NOMO-1 treated with dmso at 0.1 percent for 144 hours (cell line): ENCODE measurements around the gene PPM1B.
"Not testable (repeated sequence)": the region's sequence is repeated elsewhere in the genome, so short reads cannot be mapped to it uniquely, and the experiment has no call there.

Experiments
- DNase-seq: peaks from one replicate; lab custom pipeline; 2025; ENCODE audit not compliant: unreplicated experiment; lab: John Stamatoyannopoulos, UW

Gene PPM1B

GRCh38 chr2:44246840-44247369, 78.2 kb downstream of the PPM1B start:
- DNase-seq: no peak

GRCh38 chr2:44247924-44248323, 79.2 kb downstream of the PPM1B start:
- no peak for DNase-seq

- not testable (repeated sequence) for DNase-seq
Observed at GRCh38 chr2:44249269-44249668, 80.6 kb downstream of the PPM1B start.

DNA sequence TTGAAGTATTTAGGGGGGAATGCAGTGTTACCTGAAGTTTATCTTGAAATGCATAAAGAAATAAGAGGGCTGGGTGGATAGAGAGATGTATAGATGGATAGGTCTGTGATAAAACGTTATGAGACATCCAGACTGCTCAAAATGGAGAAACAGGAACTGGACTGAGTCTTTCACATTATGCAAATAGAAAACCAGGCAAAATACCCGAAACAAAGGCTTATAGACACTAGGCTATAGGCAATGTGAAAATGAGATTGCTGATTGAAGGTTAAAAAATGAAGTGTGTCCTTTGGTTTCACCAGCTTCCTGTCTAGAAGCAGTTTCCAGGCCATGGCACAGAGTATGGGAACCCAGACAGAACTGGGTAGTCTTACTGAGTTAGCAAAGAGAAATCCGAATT, 81.7 kb downstream of the PPM1B start:
- no peak for DNase-seq

DNA sequence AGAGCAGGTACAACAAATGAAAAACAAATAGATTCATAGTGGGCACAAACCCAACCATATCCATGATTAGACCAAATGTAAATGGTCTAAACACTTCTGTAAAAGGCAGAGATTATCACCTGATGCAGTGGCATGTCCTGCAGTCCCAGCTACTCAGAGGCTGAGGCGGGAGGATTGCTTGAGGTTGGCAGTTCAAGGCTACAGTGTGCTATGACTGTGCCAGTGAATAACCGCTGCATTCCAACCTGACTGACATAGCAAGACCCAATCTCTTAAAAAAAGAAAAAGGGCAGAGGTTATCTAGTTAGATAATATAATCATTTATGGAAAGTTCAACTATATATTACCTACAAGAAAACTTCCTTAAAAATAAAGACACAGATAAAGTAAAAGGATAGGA, 85.3 kb downstream of the PPM1B start:
- DNase-seq: no peak

GRCh38 chr2:44255704-44256103, 87.0 kb downstream of the PPM1B start:
- not testable (repeated sequence) for DNase-seq

DNA sequence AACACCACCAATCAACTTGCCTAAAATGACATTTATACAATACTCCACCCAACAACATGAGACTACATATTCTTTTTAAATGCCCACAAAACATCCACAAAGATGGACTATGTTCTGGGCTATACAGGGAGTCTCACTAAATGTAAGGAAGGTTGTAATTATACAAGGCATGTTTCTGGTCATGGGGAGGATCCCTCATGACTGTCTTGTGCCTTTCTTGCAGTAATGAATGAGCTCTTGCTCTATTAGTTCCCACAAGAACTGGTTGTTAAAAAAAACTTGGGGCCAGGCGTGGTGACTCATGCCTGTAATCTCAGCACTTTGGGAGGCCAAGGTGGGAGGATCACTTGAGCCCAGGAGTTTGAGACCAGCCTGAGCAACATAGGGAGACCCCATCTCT, 89.1 kb downstream of the PPM1B start:
- not testable (repeated sequence) for DNase-seq

DNA sequence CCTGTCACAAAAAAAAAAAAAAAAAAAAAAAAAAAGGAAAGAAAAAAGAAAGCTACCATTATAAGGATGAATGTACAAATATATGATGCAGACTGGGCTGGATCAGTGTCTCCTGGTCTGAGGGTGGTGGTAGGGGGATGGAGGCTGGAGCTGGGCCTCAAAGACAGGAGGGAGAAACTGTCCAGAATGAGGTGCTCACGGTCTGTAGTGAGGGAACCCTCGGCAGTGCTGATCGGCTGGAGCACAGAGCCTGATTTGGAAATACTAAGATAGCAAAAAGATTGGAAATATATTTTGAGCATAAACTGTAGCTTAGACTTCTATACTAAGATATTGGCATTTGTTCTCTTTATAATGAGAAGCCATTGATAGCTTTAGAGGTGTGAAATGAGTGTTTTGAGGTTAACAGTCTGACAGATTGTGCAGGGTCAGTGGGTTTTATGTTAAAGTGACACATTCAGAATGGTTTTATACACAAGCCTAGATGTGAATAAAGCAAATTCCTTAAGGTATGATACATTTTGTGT, 98.7 kb downstream of the PPM1B start:
- DNase-seq: no peak

- no peak for DNase-seq
Observed at GRCh38 chr2:44267796-44268648, 99.3 kb downstream of the PPM1B start.

GRCh38 chr2:44269831-44270230, 101.2 kb downstream of the PPM1B start:
- DNase-seq: no peak

DNA sequence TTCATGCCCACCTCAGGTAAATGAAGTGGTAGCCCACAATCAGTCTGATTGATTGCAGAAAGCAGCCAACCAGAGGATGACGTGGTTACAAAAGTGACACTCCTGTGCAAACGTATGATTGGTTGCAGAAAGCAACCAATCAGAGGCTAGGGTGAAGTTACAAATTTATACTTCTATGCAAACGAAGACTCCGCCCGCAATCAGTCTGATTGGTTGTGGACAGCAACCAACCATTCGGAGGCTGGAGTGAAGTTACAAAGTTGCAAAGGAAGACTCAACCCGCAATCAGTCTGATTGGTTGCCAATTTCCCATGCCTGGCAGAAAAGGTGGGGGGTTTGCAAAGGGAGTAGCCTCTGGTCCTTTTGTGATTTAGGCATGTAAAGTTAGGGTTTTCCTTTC, 102.6 kb downstream of the PPM1B start:
- DNase-seq: no peak

GRCh38 chr2:44273076-44273475, 104.4 kb downstream of the PPM1B start:
- DNase-seq: no peak

- DNase-seq: no peak
Observed at GRCh38 chr2:44273596-44273995, 104.9 kb downstream of the PPM1B start.

GRCh38 chr2:44275927-44276303, 107.2 kb downstream of the PPM1B start:
- no peak for DNase-seq

- no peak for DNase-seq
Observed at GRCh38 chr2:44277541-44277940, 108.9 kb downstream of the PPM1B start.

DNA sequence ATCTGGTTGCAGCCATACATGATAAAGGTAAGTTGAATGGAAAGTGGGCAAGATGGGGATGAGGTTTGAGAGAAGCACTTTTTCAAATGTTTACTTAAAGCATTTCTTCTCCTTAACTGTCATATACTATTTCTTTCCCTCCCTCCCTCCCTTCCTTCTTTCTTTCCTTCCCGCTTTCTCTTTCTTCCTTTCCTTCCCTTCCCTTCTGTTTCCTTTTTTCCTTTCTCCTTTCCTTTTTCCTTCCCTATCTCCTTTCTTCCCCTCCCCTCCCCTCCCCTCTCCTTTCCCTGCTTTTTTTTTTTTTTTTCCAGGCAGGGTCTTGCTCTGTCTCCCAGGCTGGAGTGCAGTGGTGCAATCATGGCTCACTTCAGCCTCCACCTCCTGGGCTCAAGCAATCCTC, 112.2 kb downstream of the PPM1B start:
- DNase-seq: no peak
